GM15510 (cell line): ENCODE results near the gene SMPD2.

Source experiments
- POLR2A ChIP-seq: IDR thresholded peaks from 3 replicates; pipeline ENCODE4 v1.6.1; 2011; ENCODE audit warnings: borderline replicate concordance; ENCODE audit not compliant: insufficient read length; ENCODE audit errors: extremely low read depth

Gene SMPD2

GRCh38 chr6:109440331-109441068, at the start of gene SMPD2, which contains the start of gene PPIL6:
SMPD2 (plus strand) TSS chr6:109440724; CDS start chr6:109441122, 398 bp downstream.
PPIL6 (minus strand) TSS chr6:109440628; CDS start chr6:109440590, 38 bp downstream.
- no peak for TF ChIP-seq POLR2A

GRCh38 chr6:109393157-109393885, 47.2 kb upstream of the SMPD2 start:
- TF ChIP-seq POLR2A = no peak

GRCh38 chr6:109393886-109394281, 46.6 kb upstream of the SMPD2 start:
- no peak for TF ChIP-seq POLR2A

GRCh38 chr6:109396046-109396718, 44.3 kb upstream of the SMPD2 start:
- TF ChIP-seq POLR2A = no peak

- TF ChIP-seq POLR2A = no peak
Observed at GRCh38 chr6:109397020-109397419, 43.5 kb upstream of the SMPD2 start.

- TF ChIP-seq POLR2A = no peak
Observed at GRCh38 chr6:109406196-109406595, 34.3 kb upstream of the SMPD2 start.

GRCh38 chr6:109411034-109411433, 29.5 kb upstream of the SMPD2 start:
- TF ChIP-seq POLR2A = no peak

GRCh38 chr6:109417646-109418045, 22.9 kb upstream of the SMPD2 start:
- TF ChIP-seq POLR2A = no peak

- no peak for TF ChIP-seq POLR2A
Observed at GRCh38 chr6:109420751-109421150, 19.8 kb upstream of the SMPD2 start.

GRCh38 chr6:109421184-109421583, 19.3 kb upstream of the SMPD2 start:
- TF ChIP-seq POLR2A = no peak

- TF ChIP-seq POLR2A = no peak
Observed at GRCh38 chr6:109424946-109425345, 15.6 kb upstream of the SMPD2 start.

GRCh38 chr6:109428889-109429477, 11.5 kb upstream of the SMPD2 start:
- TF ChIP-seq POLR2A = no peak

GRCh38 chr6:109429496-109429895, 11.0 kb upstream of the SMPD2 start:
- no peak for TF ChIP-seq POLR2A

- TF ChIP-seq POLR2A = no peak
Observed at GRCh38 chr6:109434456-109434855, 6.1 kb upstream of the SMPD2 start.

GRCh38 chr6:109436041-109436440, 4.5 kb upstream of the SMPD2 start:
- TF ChIP-seq POLR2A = no peak
